Stromal cell of bone marrow (primary cell): ENCODE data around the gene TNS1.

Source experiments
- DNase-seq: peaks from one replicate; pipeline ENCODE4 v3.0.0-alpha.2; 2012; ENCODE audit warnings: low read depth

TNS1 gene

GRCh38 chr2:217929272-217929671, 73.5 kb downstream of the TNS1 start:
- DNase-seq = no peak

DNA sequence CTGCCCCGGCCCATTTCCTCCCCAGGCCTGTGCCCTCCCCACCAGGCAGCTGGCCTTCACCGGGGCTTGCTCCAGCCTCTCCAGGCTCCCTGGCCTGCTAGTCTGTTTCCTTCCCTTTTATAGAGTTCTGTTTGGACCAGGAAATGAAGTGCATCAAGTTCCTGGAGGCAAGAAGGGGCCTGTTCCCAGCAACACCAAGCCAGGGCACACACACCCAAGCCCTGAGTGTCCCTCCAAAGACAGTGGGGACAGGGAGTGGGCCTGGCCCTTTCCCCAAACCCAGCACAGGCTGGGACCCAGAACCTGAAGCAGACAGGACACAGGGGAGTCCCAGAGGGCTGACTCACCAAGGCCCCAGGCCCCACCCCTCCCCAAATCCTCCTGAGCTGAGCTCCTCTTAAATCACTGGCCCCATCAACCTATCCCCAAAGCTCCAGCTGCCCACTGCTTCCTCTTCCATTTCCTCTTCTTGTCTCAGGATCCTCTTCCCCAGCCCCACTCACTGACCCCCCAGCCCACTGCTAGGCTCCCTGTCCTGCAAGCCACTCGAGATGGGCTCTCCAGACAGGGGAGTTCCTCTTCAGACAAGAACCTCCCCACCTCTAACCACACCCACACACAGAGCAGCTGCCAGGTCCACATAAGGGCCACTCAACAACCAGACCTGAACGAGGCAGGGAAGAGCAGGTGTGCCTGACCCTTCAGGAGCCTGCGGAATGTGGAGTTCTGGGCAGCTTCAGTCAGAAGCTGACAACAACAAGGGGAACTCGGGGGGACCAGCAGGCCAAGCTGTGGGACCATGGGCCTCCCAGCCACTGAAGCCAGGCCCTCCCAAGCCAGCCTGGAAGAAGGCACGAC, 74.2 kb downstream of the TNS1 start:
- no peak for DNase-seq

- DNase-seq = no peak
These were observed 75.0 kb downstream of the TNS1 start for GRCh38 chr2:217927601-217928323.

GRCh38 chr2:217926801-217927200, 76.0 kb downstream of the TNS1 start:
- no peak for DNase-seq

- no peak for DNase-seq
These were observed 78.4 kb downstream of the TNS1 start for GRCh38 chr2:217924346-217924901.

GRCh38 chr2:217923007-217923686, 79.6 kb downstream of the TNS1 start:
- DNase-seq = no peak

DNA sequence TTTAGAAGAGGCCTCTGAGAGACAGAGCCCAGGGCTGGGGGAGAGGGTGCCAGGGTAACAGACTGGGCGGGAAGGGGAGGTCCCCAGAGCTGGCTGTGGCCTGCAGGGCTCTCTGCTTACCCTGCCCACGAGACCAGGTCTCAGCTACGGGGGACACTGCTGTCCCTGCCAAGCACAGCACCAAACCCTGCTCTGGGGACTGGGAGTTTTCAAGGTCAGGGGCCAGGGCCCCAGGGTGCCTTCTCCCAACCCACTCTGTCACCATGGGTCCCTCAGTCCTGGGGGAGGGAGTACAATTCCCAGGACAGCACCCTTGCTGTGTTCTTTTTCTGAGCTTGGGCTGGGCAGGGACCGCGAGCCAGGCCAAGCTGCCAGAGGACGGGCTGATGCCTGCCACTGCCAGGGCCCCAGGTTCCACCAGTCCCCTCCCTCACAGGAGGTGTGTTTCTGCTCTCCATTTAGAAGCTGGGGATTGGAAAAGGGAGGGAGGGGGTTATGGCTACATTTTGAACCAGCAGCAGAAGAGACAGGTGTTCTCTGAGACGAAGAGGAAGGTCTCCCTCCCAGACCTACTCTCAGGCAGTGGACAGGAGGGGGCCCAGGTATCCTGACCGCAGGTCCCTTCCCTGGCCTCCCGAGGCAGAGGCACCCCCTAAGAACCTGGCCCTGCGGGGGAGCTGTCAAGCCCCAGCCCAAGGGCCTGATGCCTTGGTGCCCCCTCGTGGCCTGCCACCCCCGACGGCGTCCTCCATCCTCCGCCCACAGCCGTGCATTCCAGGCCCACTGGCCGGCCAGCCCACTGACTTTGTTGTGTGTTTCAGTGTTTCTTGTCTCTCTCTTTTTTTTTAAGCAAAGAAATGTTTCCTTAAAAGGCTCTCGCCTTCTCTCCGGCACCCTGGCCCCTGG, 80.4 kb downstream of the TNS1 start:
- no peak for DNase-seq

- DNase-seq = no peak
These were observed 81.8 kb downstream of the TNS1 start for GRCh38 chr2:217920879-217921603.

DNA sequence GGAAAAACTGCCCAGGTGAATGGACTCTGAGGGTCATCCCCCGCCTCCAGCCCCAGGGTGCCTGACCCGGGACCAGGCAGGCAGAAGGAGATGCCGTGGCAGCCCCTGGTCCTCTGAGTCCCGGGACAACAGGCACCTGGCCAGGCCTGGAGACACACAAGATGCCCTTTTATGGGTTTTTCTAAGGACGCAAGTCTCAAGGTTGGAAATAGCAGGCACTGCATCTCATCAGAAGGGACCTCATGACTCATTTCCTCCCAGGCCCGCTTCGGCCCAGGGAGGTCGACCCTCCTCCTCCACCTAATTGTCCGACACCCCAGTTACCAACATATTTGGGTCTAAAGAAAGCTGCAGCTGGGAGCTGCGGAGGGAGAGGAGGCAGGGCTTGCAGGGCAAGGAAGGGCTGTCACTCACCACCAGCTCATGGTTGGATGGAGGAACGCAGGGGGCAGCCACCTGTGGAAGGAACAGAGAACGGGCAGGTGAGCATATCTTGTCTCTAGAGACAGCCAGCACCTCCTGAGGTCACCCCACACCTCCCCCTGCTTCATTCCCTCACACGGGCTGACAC, 82.9 kb downstream of the TNS1 start:
- no peak for DNase-seq

DNA sequence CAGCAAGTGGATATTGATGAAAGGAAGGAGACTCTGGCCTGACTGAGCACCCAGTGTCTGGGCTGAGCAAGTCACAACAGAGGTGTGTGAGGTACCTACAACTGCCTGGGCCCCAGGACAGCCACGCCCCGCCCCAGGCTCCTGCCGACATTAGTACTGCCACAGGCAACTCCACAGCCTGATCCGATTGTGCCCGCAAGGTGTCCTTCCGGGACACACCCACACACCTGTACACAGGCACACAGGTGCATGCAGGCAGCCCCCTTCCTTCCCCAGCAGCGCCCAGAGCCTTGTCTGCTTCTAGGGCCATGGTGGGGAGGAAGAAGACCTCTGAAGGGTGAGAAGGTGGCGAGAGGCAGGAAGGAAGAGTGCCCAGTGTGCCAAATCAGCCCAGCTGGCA, 83.6 kb downstream of the TNS1 start:
- DNase-seq = no peak

- no peak for DNase-seq
These were observed 84.3 kb downstream of the TNS1 start for GRCh38 chr2:217918308-217919024.

- DNase-seq = no peak
These were observed 86.1 kb downstream of the TNS1 start for GRCh38 chr2:217916504-217917254.

- DNase-seq = no peak
These were observed 87.1 kb downstream of the TNS1 start for GRCh38 chr2:217915706-217916105.

DNA sequence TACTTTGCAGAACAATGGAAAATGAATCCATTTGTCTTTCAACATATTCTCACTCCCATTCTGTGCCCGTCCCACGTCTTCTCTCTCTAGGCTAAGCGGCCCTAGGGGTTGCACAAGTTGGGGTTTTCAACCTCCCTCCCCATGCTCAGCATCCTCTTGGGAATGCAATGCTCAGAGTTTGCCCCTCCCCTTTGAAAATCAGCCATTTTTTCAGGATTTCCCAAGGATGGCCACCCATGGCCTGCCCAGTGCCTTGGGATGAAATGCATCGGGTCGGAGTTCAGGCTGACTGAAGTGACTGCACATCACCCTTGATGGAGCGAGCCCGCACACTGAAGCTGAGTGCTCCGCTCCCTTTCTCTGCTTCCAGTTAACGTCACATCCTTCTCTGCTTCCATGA, 87.9 kb downstream of the TNS1 start:
- DNase-seq = no peak

DNA sequence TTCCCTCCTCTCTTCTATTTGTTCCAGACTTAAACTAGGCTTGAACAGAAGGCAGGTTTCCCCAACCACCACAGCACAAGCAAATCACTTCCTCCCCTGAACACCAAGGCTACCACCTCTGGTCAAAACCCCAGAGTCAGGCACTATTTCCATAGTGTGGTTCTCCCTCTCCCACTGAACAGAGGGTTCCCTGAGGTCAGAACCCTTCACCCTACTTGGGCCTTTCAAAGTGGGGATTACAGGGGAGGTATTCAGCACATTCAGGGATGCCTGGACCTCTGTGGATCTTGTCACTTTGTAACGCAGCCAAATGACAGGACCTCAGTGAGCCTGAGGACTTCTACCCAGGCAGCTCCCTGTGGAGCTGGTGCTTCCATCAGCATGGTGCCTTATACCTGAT, 88.7 kb downstream of the TNS1 start:
- DNase-seq = no peak

DNA sequence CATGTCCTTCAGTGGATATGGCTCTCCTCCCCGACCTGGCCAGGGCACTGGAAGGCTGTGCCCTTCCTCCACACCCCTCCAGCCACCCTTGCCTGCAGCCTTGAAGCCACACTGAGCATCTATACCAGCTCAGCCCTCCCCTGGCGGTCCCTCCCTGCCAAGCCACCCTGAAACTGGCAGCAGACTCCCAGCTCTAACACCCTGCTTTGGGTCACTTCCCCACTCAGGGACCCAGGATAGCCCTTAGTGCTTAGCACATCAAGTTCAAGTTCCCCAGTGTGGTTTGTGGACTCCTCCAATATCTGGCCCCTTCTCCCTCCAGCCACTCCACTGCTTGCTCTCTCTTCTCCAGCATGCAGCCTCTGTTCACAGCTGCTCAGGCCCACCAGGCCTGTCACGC, 89.4 kb downstream of the TNS1 start:
- no peak for DNase-seq

GRCh38 chr2:217912098-217913024, 90.4 kb downstream of the TNS1 start:
- DNase-seq = no peak
